Activated CD4-positive, CD25-positive, alpha-beta regulatory T cell treated with anti-CD3 and anti-CD28 coated beads, Interleukin-2, amount 50 U/mL, for 72 hours (primary cell): ENCODE data around the gene SLC26A4.

Experiments used
- DNase-seq: peaks from one replicate; pipeline ENCODE4 v3.0.0; 2021

The SLC26A4 gene

GRCh38 chr7:107661081-107661864, 645 bp downstream of the SLC26A4 start:
- DNase-seq, result peak; percentile 59

DNA sequence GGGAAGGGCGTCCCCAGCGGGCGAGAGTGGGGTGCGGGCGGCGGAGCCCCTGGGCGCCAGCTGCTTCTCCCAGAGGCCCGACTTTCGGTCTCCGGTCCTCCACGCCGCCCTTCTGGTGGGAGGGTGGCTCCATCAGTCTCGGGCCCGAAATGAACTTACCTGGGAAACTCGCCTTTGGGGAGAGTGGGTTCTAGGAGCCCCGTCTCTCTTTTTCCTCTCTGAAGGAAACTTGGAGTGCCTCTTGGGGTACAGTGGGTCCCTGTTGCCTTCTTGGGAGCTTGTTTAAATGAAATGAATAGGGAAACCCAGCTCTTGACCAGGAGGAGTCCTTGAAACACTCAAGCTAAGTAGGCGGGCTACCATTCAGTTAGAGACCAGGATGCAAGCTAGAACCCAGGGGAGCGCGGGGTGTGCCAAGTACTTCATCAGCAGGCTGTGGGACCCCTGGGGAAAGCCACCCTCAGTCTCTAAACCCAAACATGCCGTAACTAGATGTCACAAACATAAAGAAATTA, 1.3 kb downstream of the SLC26A4 start:
- DNase-seq, result no peak

DNA sequence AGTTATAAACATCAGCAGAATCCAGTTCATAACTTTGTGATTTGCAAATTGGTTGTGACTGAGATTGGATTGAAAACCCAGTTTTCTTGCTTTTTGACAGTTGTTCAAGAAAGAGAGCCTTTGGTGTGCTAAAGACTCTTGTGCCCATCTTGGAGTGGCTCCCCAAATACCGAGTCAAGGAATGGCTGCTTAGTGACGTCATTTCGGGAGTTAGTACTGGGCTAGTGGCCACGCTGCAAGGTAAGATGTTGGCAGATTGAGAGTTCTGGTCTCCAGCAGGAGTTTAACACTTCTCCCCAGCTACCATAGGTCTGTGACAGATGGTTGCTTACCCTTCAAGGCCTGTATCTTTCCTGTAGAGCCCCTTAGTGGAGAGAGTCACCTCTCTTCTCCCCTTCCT, 2.6 kb downstream of the SLC26A4 start:
- no peak for DNase-seq

DNA sequence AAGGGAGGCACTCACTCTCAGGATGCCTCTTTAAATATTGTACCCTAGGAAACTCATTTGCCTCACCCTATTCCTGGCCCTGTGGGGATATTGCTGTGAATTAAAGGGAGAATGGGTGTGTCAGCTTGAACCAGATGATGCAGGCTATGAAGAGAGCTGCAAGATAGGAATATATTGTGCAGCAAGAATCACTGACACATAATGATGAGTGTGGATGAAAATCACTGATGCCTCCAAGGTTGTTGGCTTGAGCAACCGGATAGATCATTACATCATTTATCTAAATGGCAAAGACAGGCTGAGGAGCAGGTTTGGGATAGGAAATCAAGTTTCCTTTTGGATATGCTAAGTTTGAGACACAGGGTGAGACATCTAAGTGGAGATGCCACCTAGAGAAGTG, 6.2 kb downstream of the SLC26A4 start:
- DNase-seq, result no peak

- no peak for DNase-seq
Measured at GRCh38 chr7:107667341-107667740, 6.7 kb downstream of the SLC26A4 start.

DNA sequence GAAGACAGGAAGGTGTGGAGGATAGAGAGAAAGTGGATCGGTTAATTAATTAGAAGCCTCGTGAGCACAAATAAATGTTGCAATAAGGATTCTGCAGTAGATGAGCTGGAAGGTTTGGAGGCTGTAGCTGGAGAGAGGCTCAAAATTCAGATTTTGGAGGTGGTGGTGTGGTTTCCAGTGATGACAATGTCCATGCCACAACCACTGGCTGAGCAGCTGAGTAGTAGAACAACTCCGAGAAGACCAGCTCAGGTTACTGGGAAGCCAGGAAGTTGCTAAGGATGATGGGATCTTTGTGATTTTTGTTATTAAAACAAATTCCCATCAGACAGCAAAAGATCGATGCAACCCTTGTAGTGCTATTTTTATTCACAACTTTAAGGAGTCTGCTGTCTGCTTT, 7.7 kb downstream of the SLC26A4 start:
- no peak for DNase-seq

DNA sequence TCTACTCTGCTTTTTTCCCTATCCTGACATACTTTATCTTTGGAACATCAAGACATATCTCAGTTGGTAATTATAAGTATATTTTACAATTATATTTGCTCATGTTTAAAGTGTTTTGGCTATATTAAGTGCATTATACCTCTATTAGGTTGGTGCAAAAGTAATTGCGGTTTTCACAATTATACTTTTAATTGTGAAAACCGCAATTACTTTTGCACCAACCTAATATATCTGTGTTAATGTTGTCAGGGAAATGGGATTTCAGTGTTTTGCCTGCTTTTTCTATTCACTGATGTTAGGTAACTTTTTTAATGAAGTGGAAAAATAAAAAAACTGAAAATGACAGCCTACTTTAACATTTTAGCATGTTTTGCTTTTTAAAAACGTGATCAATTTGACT, 11.6 kb downstream of the SLC26A4 start:
- DNase-seq, result no peak

DNA sequence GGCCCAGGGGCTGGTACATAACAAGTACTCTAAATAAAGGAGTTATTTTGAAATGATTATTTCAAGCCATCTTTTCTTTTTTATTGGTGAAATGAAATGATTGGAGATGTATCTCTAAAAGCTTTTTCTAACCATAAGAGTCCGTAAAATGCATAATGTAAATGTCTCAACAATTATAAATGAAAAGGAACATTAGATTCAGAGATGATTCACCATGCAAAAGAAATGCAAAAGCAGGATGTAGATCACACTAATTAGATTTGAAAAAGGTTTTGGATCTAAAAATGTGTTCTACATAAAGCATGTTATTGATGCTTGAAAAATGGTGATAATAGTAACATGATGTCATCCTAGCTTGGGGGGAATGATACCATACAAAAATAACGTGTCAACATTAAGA, 15.6 kb downstream of the SLC26A4 start:
- no peak for DNase-seq

- no peak for DNase-seq
Measured at GRCh38 chr7:107678110-107678753, 17.6 kb downstream of the SLC26A4 start.

GRCh38 chr7:107680478-107680877, 19.9 kb downstream of the SLC26A4 start:
- DNase-seq, result no peak

DNA sequence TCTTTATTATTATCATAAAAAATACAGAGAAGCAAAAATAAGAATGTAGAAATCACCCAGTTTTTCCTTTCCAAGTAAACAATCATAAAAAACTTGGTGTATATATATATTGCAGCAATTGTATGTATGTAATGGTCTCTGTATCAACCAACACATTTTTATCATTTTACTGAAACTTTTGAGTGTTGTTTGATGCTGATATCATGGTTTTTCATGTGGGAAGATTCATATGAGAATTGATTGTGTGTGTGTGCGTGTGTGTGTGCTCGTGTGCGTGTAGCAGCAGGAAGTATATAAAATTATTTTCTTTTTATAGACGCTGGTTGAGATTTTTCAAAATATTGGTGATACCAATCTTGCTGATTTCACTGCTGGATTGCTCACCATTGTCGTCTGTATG, 22.3 kb downstream of the SLC26A4 start:
- no peak for DNase-seq

DNA sequence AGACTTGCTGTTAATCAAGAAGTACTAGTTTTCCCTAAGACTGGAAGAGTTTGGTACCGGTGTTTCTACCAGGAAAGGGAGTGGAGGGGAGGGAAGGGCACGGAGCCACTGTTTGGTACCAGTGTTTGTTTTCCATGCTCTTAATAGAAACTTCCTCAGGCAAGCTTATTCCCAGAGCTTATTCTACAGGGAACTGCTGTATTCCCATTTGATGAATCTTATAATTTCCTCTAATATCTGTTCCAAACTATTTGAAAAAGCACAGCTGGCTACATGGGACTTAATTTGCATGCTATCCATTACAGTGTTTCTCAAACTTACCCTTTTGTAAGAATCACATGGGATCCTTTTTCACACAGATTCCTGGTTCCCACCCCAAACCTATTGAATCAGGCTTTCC, 23.7 kb downstream of the SLC26A4 start:
- no peak for DNase-seq

DNA sequence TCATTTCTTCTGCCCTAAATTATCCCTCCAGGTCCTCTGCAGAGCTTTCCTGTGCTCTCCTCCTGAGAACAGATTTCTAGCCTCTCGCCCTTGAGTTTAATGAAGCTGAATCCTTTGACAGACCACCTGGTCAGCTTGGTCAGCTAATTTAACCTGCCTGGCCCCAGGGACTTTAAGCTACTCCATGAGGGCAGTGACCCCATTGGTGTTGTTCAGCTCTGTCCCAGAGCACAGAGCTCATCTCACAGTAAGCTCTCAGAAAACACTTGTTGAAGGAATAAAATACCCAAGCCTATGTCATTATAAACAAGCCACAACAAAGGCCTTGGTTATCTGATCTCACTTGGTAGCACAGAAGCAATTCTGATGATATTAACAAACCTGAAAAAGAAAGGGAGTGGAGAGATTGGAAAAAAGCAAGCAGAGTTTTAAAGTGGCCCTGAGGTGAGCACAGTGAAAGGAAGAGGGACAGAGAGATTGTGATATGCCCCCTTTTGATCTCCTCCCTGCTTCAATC, 24.4 kb downstream of the SLC26A4 start:
- DNase-seq, result no peak

DNA sequence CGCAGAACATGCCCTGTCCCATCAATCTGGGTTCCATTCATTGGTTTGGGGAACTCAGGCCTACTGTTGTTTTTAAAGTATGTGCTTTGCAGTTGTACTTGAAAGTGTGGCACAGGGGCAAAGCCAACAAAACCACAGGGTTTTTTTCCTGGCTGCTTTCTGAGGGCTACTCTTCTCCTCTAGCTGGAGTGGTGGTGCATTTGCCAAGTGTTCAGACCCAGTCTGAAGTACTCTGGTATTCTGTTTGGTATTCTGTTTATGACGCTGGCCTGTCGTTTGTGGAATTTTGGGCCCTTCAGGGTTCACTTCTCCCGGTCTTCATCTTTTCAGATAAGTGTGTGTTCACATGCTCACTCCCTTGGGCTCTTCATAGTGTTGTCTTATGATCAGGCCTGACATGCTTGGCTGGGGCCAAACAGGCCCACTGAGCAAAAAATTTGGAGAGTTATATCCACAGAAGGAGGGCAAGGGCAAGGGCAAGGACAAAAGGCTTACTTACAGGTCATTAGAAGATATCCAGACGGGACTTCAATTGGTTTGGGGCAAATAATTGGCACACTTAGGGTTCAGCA, 26.3 kb downstream of the SLC26A4 start:
- no peak for DNase-seq

DNA sequence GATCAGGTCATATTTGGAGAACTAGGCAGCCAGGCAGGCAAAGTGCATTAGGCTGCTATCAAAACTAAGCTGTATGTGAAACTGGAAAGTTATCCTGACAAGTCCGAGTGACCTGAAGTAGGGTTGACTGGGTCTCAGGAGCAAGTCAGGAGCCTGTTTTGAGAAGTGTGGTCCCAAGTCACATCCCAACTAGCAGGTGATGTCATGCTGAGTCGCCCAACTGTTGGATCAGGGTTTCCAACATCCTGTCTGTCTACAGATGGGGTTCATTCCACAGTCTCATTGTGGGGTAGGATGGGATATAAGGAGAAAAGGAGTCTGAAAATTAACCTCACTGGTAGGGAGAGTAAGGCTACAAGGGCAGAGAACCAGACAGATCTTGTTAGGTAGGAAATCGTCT, 27.0 kb downstream of the SLC26A4 start:
- no peak for DNase-seq

GRCh38 chr7:107689553-107689952, 28.9 kb downstream of the SLC26A4 start:
- no peak for DNase-seq

- DNase-seq, result no peak
Measured at GRCh38 chr7:107690084-107690483, 29.5 kb downstream of the SLC26A4 start.

- DNase-seq, result no peak
Measured at GRCh38 chr7:107690611-107691010, 30.0 kb downstream of the SLC26A4 start.

DNA sequence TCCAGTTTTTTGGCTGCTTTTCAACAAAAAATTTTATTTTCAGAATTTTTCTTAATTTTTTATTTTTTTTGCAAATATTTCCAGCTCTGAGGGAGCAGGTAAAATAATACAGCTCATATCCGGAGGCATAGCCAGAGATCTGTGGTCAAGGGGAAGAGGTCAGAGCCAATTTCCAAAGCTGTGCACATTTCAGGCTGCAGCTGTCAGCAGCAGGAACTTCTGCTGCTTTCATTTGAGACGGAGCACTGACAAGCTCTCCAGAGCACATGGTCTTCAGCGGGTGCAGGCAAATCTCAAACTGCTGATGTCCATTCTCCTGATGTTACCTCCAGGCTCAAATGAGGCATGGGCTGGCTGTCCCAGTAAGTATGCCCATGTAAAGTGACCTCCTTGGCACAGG, 31.1 kb downstream of the SLC26A4 start:
- DNase-seq, result no peak

- no peak for DNase-seq
Measured at GRCh38 chr7:107692501-107692900, 31.9 kb downstream of the SLC26A4 start.

DNA sequence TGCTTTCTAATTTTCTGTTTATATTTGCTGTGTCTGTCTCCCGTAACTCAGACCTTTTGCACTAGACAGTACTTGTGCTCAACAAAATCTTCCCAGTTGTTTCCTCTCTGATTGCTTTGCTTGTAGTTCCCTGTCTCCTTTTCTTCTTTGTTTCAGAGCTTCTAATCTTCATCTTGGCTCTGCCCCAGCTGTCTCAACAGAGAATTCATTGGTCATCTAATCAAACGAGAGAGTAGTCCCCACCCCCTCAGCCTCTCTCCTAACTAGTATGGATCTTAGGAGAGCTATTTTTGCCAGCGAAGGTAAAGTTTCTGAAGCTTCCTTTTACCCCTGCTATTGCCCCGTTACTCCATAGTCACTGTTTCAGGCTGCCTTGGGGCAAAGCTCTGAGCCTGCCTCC, 32.8 kb downstream of the SLC26A4 start:
- no peak for DNase-seq

DNA sequence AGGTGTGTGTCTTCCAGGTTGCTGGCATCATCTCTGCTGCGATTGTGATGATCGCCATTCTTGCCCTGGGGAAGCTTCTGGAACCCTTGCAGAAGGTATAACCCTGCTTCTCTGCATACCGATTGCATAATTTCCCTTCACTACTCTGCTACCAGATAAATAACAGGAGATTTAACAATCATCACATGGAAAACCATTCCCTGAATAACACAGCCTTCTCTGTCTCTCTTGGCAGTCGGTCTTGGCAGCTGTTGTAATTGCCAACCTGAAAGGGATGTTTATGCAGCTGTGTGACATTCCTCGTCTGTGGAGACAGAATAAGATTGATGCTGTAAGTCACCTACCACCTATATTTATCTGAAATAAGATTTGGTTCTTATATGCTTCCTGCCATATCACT, 33.8 kb downstream of the SLC26A4 start:
- no peak for DNase-seq

DNA sequence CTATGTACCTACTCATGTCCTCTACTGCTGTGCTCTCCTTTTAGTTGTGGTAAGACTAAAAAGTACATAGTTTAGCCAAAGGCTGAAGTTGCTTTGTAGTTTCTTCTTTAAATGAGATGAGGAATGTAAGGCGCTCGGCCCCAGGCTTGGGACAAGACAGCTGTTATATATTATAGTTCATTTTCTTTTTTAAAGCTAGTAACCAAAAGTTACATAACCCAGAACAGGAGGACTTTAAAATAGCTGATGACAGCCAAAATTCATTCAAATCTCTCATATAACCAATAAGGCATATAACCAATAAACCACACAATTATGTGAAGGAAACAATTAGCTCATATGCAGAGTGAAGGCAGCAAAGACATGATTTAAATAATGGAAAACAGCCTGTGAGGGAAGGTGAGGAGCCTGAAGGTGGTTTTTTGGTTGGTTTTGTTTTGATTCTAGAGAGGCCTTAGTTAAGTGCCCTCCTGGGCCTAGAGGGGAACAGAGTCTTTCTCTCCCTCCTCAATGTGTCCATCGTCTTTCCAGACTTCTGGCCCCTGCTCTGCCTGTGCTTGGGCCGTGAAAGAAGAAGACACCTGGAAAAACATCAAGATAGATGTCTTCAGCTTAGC, 35.8 kb downstream of the SLC26A4 start:
- DNase-seq, result no peak
